GM12878 (cell line): ENCODE results near the gene KIF5A. TPM values are rescaled to one million over a fixed set of nuclear protein-coding genes. Genes with fewer than 3 reads are reported as not detected.

ENCODE experiments used
- ATAC-seq: fragments of 200-7000 bp; cut with Tn5 transposase; 3 replicates; pipeline ENCODE4 v1.9.1; 2020; ENCODE audit warnings: mild to moderate bottlenecking, moderate library complexity
- BruUV-seq: library from RNA; stranded (reverse); fragments of 400-500 nt; replicated peaks from 2 replicates; lab custom pipeline; 2021; lab: Mats Ljungman, UMichigan
- CTCF ChIA-PET: fragments of 300-600 bp; sonication (Branson Sonifier 250); formaldehyde crosslinking; extraction: SDS; loops from one replicate; lab custom pipeline; 2021; ENCODE audit warnings: inconsistent platforms; lab: Yijun Ruan, JAX
- POLR2A ChIA-PET: fragments of 350-600 bp; formaldehyde crosslinking; extraction: SDS; loops from one replicate; lab custom pipeline; 2021; ENCODE audit warnings: inconsistent platforms; lab: Charles Lee
- RAD21 ChIA-PET: fragments of 300-600 bp; sonication (Branson Sonifier 250); formaldehyde crosslinking; loops from one replicate; lab custom pipeline; 2023; ENCODE audit warnings: antibody characterized with exemption; ENCODE audit not compliant: unreplicated experiment; lab: Charles Lee
- SMC1A ChIA-PET: fragments of 300-600 bp; sonication (Branson Sonifier 250); formaldehyde crosslinking; loops from one replicate; lab custom pipeline; 2023; ENCODE audit not compliant: unreplicated experiment, uncharacterized antibody; lab: Charles Lee
- DNase-seq: peaks from one replicate; pipeline ENCODE4 v3.0.0-alpha.2; 2011; ENCODE audit warnings: low read depth, low spot score
- FAIRE-seq: peaks from 3 replicates; lab custom pipeline; 2011; peaks lifted over from hg19 to GRCh38; lab: Jason Lieb, UNC
- H2AFZ ChIP-seq: 2 replicates; pipeline ENCODE4 v1.6.0; 2011; ENCODE audit warnings: low read depth, low read length, control low read depth; ENCODE audit not compliant: control insufficient read depth
- H3K27ac ChIP-seq: 2 replicates; pipeline ENCODE4 v1.5.1; 2011; ENCODE audit warnings: control low read depth; ENCODE audit not compliant: control insufficient read depth, insufficient read depth
- H3K27me3 ChIP-seq, 2 experiments: replicated peaks in 1 of 2; 2 replicates each; pipeline versions ENCODE4 v1.6.0 to v1.6.1; 2011; ENCODE audit warnings: low read length in 1 of 2; ENCODE audit not compliant: control insufficient read depth in 2 of 2, insufficient read depth in 2 of 2
- H3K36me3 ChIP-seq, 2 experiments: 2 replicates each; pipeline ENCODE4 v1.5.1; 2011; ENCODE audit warnings: low read length in 1 of 2; ENCODE audit not compliant: control insufficient read depth in 2 of 2, insufficient read depth in 2 of 2
- H3K4me1 ChIP-seq: 2 replicates; pipeline ENCODE4 v1.6.1; 2011; ENCODE audit warnings: mild to moderate bottlenecking, low read length, moderate library complexity, mixed read lengths; ENCODE audit not compliant: control insufficient read depth, insufficient read depth
- H3K4me2 ChIP-seq: 2 replicates; pipeline ENCODE4 v1.6.0; 2011; ENCODE audit warnings: control low read depth; ENCODE audit not compliant: control insufficient read depth, insufficient read depth
- H3K4me3 ChIP-seq: fragments of 200-600 bp; sonication (generic); 2 replicates; pipeline ENCODE4 v1.5.1; 2016
- H3K79me2 ChIP-seq: 2 replicates; pipeline ENCODE4 v1.6.0; 2011; ENCODE audit warnings: low read length; ENCODE audit not compliant: control insufficient read depth, insufficient read depth
- H3K9ac ChIP-seq: 2 replicates; pipeline ENCODE4 v1.8.0; 2011; ENCODE audit warnings: low read length, control low read depth, mixed read lengths; ENCODE audit not compliant: control insufficient read depth, insufficient read depth
- H3K9me3 ChIP-seq: replicated peaks from 3 replicates; pipeline ENCODE4 v1.5.1; 2011; ENCODE audit warnings: mild to moderate bottlenecking, low read length; ENCODE audit not compliant: control insufficient read depth, insufficient read depth
- H4K20me1 ChIP-seq: 2 replicates; pipeline ENCODE4 v1.6.0; 2011; ENCODE audit not compliant: control insufficient read depth, insufficient read depth
- BCL11A ChIP-seq: IDR thresholded peaks from 2 replicates; pipeline ENCODE4 v1.6.1; 2011; ENCODE audit warnings: low read depth, low read length
- DPF2 ChIP-seq: fragments of 450-650 bp; IDR thresholded peaks from 2 replicates; pipeline ENCODE4 v1.6.1; 2017; ENCODE audit warnings: mild to moderate bottlenecking
- HDAC6 ChIP-seq: fragments of 200-600 bp; sonication (generic); IDR thresholded peaks from one replicate; pipeline ENCODE4 v1.8.0; 2017; ENCODE audit warnings: antibody characterized with exemption; ENCODE audit not compliant: unreplicated experiment
- JUNB ChIP-seq: IDR thresholded peaks from 2 replicates; pipeline ENCODE4 v1.6.1; 2016; ENCODE audit warnings: antibody characterized with exemption, mild to moderate bottlenecking
- MYC ChIP-seq: IDR thresholded peaks from 2 replicates; pipeline ENCODE4 v1.6.1; 2011; ENCODE audit warnings: mild to moderate bottlenecking, low read length, moderate library complexity, inconsistent platforms; ENCODE audit not compliant: insufficient read depth, insufficient replicate concordance, insufficient read length, severe bottlenecking
- NRF1 ChIP-seq: conservative IDR thresholded peaks from 2 replicates; pipeline ENCODE4 v1.6.1; 2011; ENCODE audit warnings: mild to moderate bottlenecking, low read depth, low read length, improper control_type of control experiment
- POLR2A ChIP-seq: IDR thresholded peaks from 2 replicates; pipeline ENCODE4 v1.6.1; 2011; ENCODE audit warnings: low read depth, mild to moderate bottlenecking, low read length
- RAD21 ChIP-seq: IDR thresholded peaks from 2 replicates; pipeline ENCODE4 v1.6.1; 2011; ENCODE audit warnings: mild to moderate bottlenecking, low read depth, low read length, moderate library complexity; ENCODE audit not compliant: insufficient read depth
- RB1 ChIP-seq: fragments of 450-650 bp; formaldehyde crosslinking; IDR thresholded peaks from 2 replicates; pipeline ENCODE4 v1.6.1; 2017; ENCODE audit warnings: mild to moderate bottlenecking, borderline replicate concordance
- SIN3A ChIP-seq: IDR thresholded peaks from 2 replicates; pipeline ENCODE4 v1.6.1; 2012; ENCODE audit warnings: low read depth, low read length, improper control_type of control experiment
- SMAD1 ChIP-seq: fragments of 450-650 bp; IDR thresholded peaks from 2 replicates; pipeline ENCODE4 v1.6.1; 2018; ENCODE audit warnings: mild to moderate bottlenecking, low read depth; ENCODE audit not compliant: partially characterized antibody
- SREBF1 ChIP-seq: IDR thresholded peaks from 2 replicates; pipeline ENCODE4 v1.6.1; 2012; ENCODE audit warnings: mild to moderate bottlenecking, low read length
- TCF12 ChIP-seq: IDR thresholded peaks from 2 replicates; pipeline ENCODE4 v1.6.1; 2011; ENCODE audit warnings: low read depth, mild to moderate bottlenecking, low read length
- ZBTB40 ChIP-seq: fragments of 450-650 bp; IDR thresholded peaks from 2 replicates; pipeline ENCODE4 v1.6.1; 2016; ENCODE audit warnings: mild to moderate bottlenecking, moderate library complexity, borderline replicate concordance
- ZNF207 ChIP-seq: fragments of 450-650 bp; IDR thresholded peaks from 2 replicates; pipeline ENCODE4 v1.6.1; 2014; ENCODE audit warnings: antibody characterized with exemption, mild to moderate bottlenecking, borderline replicate concordance
- ZZZ3 ChIP-seq: IDR thresholded peaks from 2 replicates; pipeline ENCODE4 v1.6.1; 2011; ENCODE audit warnings: low read depth; ENCODE audit not compliant: control insufficient read depth, insufficient read length
- WGBS: methylation state at CpG from one replicate; pipeline ENCODE4 v1.1.6; 2016; ENCODE audit warnings: low lambda C conversion rate; ENCODE audit not compliant: insufficient replicate concordance, insufficient coverage; ENCODE audit errors: missing lambda C conversion rate; 5-methylcytosine and 5-hydroxymethylcytosine counted together
- in situ Hi-C: fragments of 300-500 bp; cut with MboI; formaldehyde crosslinking; loops from 9 replicates; pipeline ENCODE4 v1.14.3; 2018; ENCODE audit warnings: mixed read lengths
- intact Hi-C: fragments of 100-400 bp; cut with micrococcal nuclease; formaldehyde crosslinking; loops from one replicate; pipeline ENCODE4 v1.14.2; 2022; ENCODE audit not compliant: unreplicated experiment
- polyA plus RNA-seq, 11 experiments: library from polyadenylated mRNA; depleted of rRNA in 4 of 11; unstranded in 6 of 11; stranded (reverse) in 5 of 11; fragments of >200 nt; fragmentation: Nextera tagmentation in 4 of 11; fragmentation: Illumina TruSeq in 1 of 11; extraction: Ambion mirVana in 4 of 11; extraction: Trizol in 1 of 11; gene quantifications; 1 replicate in 1 of 11; 2 replicates in 10 of 11; pipeline versions ENCODE4 v1.2.1 to v1.2.3, GENCODE V29; 2011 to 2016; ENCODE audit warnings: inconsistent platforms in 2 of 11, missing spikeins in 2 of 11, low read depth in 1 of 11
- total RNA-seq, 4 experiments: library from RNA; depleted of rRNA in 3 of 4; stranded (reverse); fragments of >200 nt in 3 of 4; fragmentation: Illumina TruSeq in 1 of 4; extraction: Trizol in 1 of 4; gene quantifications; 2 replicates each; pipeline versions ENCODE4 v1.2.1 to v1.2.3, GENCODE V29; 2013 to 2021

The KIF5A gene
- total and polyA plus RNA-seq, 10 of the 15 experiments (the other 5 are each of a cell fraction or from before 2014, with no cell fraction given), result 0.35 to 2.9 (median 0.97) TPM

DNA sequence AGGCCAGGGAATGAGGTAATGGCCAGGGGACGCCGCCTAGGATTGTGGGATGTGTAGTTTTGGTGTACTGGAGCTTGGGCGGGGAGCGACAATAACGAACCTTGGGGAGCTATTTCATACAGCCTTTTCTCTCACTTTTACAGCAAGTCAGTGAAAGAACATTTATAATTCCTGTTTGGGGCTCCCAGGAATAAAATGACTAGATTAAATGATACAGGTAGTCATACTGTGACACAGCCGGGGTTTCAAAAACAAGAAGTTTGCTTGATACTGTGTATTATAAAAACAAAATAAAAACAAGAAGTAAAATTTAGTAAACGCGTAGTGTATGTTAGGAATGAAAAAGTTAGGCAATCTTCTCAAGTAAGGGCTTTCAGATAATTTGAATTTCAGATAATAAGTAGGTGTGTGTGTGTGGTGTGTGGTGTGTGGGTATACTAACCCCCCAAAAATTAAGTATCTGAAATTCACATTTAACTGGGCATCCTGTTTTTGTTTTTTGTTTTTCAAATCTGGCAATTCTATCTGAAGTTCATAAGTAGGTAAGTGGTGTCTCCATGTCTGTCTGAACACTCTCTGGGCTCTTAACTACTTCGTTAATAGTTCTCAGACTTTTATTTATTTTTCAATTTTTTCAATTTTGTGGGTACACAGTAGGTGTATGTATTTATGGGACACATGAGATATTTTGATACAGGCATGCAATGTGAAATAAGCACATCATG lies 2.4 kb upstream of the KIF5A start:
- Histone ChIP-seq H4K20me1 (no peaks in the 10 kb centered on the region), H2AFZ (peak overlapping the region; percentile 25), H3K4me3 (no peak overlapping the region), H3K36me3 (no peaks in the 10 kb centered on the region), H3K9ac (no peak overlapping the region), H3K79me2 (peaks cover 19% of the 10 kb centered on the region), H3K4me1 (peaks cover 9% of the 10 kb centered on the region; the same call in 1 of the 2 replicates), H3K9me3 (no peaks in the 10 kb centered on the region), H3K27ac (no peak overlapping the region), H3K4me2 (peak overlapping the region; percentile 2; the same call in 1 of the 2 replicates), H3K27me3 (no peaks in the 10 kb centered on the region; a peak in 2 of 4 replicates)
- 11% methylated on average over 9 of the region's 9 CpGs for WGBS
- ChIA-PET RAD21 (interaction anchor here (1.2 to 1.8 kb wide), 5 partner anchors 10 to 89 kb away, joined by 3 to 11 read pairs (median 4); partner anchors contain the start of gene ARHGAP9), POLR2A (interaction anchor here (1.0 to 1.3 kb wide), 4 partner anchors 12 to 71 kb away, joined by 3 to 5 read pairs (median 4); no protein-coding TSS in a partner anchor), SMC1A (interaction anchor here (1.1 to 1.9 kb wide), 4 partner anchors 9 to 318 kb away, joined by 3 to 6 read pairs (median 4); partner anchors contain the start of genes GLI1 and SHMT2), CTCF (interaction anchor here (0.7 to 1.8 kb wide), 7 partner anchors 34 to 95 kb away, joined by 3 to 8 read pairs (median 4); no protein-coding TSS in a partner anchor)
- intact Hi-C loops (loop anchor here (2.0 kb wide), 1 partner anchor 25 kb away; the partner anchor contains the start of gene MBD6), in situ Hi-C loops (no loop called here)
- ATAC-seq, result no peak
- FAIRE-seq, result no peak
- DNase-seq, result no peak
- no TSS peak for BruUV-seq
- TF ChIP-seq DPF2 (no peak), BCL11A (no peak), ZNF207 (no peak), SMAD1 (no peak), TCF12 (no peak), HDAC6 (no peak), RAD21 (no peak), MYC (no peak), RB1 (no peak), JUNB (no peak), SIN3A (no peak), POLR2A (no peak), NRF1 (no peak), ZZZ3 (no peak), SREBF1 (0 out of 2 replicates have a peak, but pooled peaks have one; percentile 16), ZBTB40 (peak; percentile 9; the same call in 1 of the 2 replicates)
